Hepatocyte (in vitro differentiated cells): ENCODE results near the gene SYNE4.

Source experiments
- CTCF ChIP-seq: fragments of 200-600 bp; sonication (generic); IDR thresholded peaks from 2 replicates; pipeline ENCODE4 v1.5.1; 2016; ENCODE audit warnings: antibody characterized with exemption, mild to moderate bottlenecking; ENCODE audit not compliant: poor library complexity
- EZH2phosphoT487 ChIP-seq: fragments of 200-600 bp; sonication (generic); IDR thresholded peaks from one replicate; pipeline ENCODE4 v1.6.1; 2018; ENCODE audit warnings: antibody characterized with exemption, mild to moderate bottlenecking, low read depth, moderate library complexity; ENCODE audit not compliant: unreplicated experiment, severe bottlenecking

GRCh38 chr19:35960432-35960972 is 48.1 kb downstream of the SYNE4 start:
- TF ChIP-seq CTCF (no peak), EZH2phosphoT487 (no peak)
